ENCODE data around the gene PRKN. TPM values are rescaled to one million over a fixed set of nuclear protein-coding genes. Genes with fewer than 3 reads are reported as not detected.

Gene PRKN
- total and polyA plus RNA-seq, 10 donors, result 0.23 to 14.1 (median 7.0) TPM

DNA sequence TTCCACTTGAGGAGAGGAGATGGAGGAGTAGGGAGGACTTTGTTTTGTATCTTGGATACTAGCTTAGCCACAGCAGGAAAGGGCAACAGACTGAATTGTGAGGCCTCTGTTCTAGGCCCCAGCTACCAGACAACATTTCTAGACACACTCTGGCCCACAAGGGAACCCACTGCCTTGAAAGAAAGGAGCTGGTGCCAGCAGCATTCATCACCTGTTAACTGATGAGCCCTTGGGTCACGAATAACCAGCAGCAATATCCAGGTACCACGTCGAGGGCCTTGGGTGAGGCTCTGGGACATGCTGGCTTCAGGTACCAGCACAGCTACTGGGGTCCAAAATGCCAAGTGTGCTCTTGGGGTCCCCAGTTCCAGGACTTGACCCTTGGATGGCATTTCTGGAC lies 165.5 kb downstream of the PRKN start:
- H3K4me1 ChIP-seq, result no peaks in the 10 kb centered on the region
- 83 to 97% (median 97%) methylated on average over 3 of the region's 3 CpGs for WGBS, 5 donors
- H3K27ac ChIP-seq, result no peak overlapping the region
- no peak overlapping the region for H3K4me3 ChIP-seq
- H3K9me3 ChIP-seq, result peaks cover 0 to 48% (median 37%) of the 10 kb centered on the region in 8 donors
- DNase-seq, result peak; percentile 29
- no peaks in the 10 kb centered on the region for H3K36me3 ChIP-seq
- no peaks in the 10 kb centered on the region for H3K27me3 ChIP-seq (replicated peaks in 1 of 7)
- intact Hi-C loops (cut with DNase I; ENCODE audit: low total_unique reads), result no loop called here
- TF ChIP-seq, protein P1, sequence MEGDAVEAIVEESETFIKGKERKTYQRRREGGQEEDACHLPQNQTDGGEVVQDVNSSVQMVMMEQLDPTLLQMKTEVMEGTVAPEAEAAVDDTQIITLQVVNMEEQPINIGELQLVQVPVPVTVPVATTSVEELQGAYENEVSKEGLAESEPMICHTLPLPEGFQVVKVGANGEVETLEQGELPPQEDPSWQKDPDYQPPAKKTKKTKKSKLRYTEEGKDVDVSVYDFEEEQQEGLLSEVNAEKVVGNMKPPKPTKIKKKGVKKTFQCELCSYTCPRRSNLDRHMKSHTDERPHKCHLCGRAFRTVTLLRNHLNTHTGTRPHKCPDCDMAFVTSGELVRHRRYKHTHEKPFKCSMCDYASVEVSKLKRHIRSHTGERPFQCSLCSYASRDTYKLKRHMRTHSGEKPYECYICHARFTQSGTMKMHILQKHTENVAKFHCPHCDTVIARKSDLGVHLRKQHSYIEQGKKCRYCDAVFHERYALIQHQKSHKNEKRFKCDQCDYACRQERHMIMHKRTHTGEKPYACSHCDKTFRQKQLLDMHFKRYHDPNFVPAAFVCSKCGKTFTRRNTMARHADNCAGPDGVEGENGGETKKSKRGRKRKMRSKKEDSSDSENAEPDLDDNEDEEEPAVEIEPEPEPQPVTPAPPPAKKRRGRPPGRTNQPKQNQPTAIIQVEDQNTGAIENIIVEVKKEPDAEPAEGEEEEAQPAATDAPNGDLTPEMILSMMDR (IDR thresholded peaks at IDR 0.05 in 8 of 11, conservative IDR thresholded peaks at IDR 0.05 in 3 of 11), result no peak
- TF ChIP-seq POLR2A (IDR thresholded peaks at IDR 0.05) (no peak), POLR2AphosphoS5 (IDR thresholded peaks at IDR 0.05) (no peak)

DNA sequence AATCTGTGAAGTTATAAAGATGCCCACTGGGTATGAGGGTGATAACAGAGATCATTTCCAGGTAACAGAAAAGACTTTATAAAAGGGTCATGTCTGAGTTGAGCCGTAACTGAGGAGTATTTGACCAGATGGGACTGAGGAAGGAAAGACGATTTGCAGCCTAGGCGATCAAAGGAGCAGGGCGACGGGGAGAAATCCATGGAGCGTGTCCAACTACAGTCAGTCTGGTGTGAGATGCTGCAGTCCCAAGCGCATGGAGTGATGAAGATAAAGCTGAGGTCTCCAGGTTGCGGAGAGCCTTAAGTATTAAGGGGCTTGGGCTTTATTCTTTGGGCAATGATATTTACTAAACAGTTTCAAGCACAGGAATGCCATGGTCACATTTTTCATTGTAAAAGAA lies 166.7 kb downstream of the PRKN start:
- TF ChIP-seq, protein P1 (IDR thresholded peaks at IDR 0.05 in 8 of 11, conservative IDR thresholded peaks at IDR 0.05 in 3 of 11), result no peak
- TF ChIP-seq POLR2A (IDR thresholded peaks at IDR 0.05) (no peak), POLR2AphosphoS5 (IDR thresholded peaks at IDR 0.05) (no peak)
- H3K4me3 ChIP-seq, result no peak overlapping the region
- intact Hi-C loops (cut with DNase I; ENCODE audit: low total_unique reads), result no loop called here
- DNase-seq, result no peak
- 76 to 91% (median 85%) methylated on average over 8 of the region's 8 CpGs for WGBS, 5 donors
- no peaks in the 10 kb centered on the region for H3K36me3 ChIP-seq
- no peak overlapping the region for H3K27ac ChIP-seq
- H3K27me3 ChIP-seq (replicated peaks in 1 of 7), result no peaks in the 10 kb centered on the region
- no peaks in the 10 kb centered on the region for H3K4me1 ChIP-seq
- peaks cover 0 to 38% (median 29%) of the 10 kb centered on the region in 8 donors for H3K9me3 ChIP-seq

DNA sequence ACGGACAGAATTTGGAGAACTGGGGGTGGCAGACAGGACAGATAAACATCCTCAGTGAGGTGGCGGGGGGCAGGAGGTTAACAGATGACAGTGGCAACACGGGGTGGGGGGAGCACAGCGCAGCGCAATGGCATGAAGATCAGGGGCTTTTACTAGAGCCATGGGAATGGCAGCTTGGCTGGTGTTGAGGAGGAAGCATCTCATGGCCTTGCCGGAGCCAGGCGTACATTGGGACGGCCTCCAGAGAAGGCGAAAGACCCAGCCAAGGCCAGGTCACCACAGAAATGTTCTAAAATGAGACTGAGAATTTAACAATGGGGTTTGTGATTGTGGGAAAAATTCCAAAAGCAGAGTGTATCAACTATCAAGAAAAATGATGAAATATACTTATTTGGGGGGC lies 173.0 kb downstream of the PRKN start:
- H3K27me3 ChIP-seq (replicated peaks in 1 of 7), result no peaks in the 10 kb centered on the region
- DNase-seq, result no peak
- no peaks in the 10 kb centered on the region for H3K9me3 ChIP-seq
- H3K27ac ChIP-seq, result no peak overlapping the region
- intact Hi-C loops (cut with DNase I; ENCODE audit: low total_unique reads), result no loop called here
- WGBS, 5 donors, result 78 to 88% (median 84%) methylated on average over 9 of the region's 9 CpGs
- H3K4me1 ChIP-seq, result no peaks in the 10 kb centered on the region
- no peaks in the 10 kb centered on the region for H3K36me3 ChIP-seq
- TF ChIP-seq, protein P1 (IDR thresholded peaks at IDR 0.05 in 8 of 11, conservative IDR thresholded peaks at IDR 0.05 in 3 of 11), result no peak
- TF ChIP-seq POLR2A (IDR thresholded peaks at IDR 0.05), result no peak
- peak in 1 of 3 donors; percentile 55 for TF ChIP-seq POLR2AphosphoS5 (IDR thresholded peaks at IDR 0.05)
- H3K4me3 ChIP-seq, result no peak overlapping the region

DNA sequence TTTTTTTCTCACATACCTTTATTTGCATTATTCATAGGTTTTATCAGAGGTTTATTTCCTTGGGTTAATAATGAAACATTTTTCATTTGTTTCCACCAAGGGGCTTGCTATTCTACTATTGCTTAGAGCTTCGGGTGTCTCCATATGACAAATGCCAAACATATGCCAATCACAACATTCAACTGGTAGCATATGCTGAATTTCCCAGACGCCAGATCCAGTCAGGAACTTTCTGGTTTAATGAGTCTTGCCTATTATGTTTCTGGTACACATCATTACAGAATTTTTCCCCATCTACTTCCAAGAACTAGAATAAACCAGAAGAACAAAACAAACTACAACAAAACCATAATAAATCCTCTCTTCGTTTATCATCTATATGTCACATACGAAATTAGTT lies 180.7 kb downstream of the PRKN start:
- H3K4me1 ChIP-seq, result no peaks in the 10 kb centered on the region
- no peaks in the 10 kb centered on the region for H3K9me3 ChIP-seq
- H3K27ac ChIP-seq, result no peak overlapping the region
- intact Hi-C loops (cut with DNase I; ENCODE audit: low total_unique reads), result no loop called here
- no peak overlapping the region for H3K4me3 ChIP-seq
- WGBS, 5 donors, result 83 to 96% (median 92%) methylated on average over 4 of the region's 4 CpGs
- no peaks in the 10 kb centered on the region for H3K27me3 ChIP-seq (replicated peaks in 1 of 7)
- DNase-seq, result no peak
- TF ChIP-seq, protein P1 (IDR thresholded peaks at IDR 0.05 in 8 of 11, conservative IDR thresholded peaks at IDR 0.05 in 3 of 11), result no peak
- TF ChIP-seq POLR2A (IDR thresholded peaks at IDR 0.05) (no peak), POLR2AphosphoS5 (IDR thresholded peaks at IDR 0.05) (no peak)
- H3K36me3 ChIP-seq, result no peaks in the 10 kb centered on the region
